Astrocyte (in vitro differentiated cells and primary cell): Measurements from ENCODE around the gene HOXA2. TPM values are rescaled to one million over a fixed set of nuclear protein-coding genes. Genes with fewer than 3 reads are reported as not detected.

ENCODE experiments used
- DNase-seq: peaks from one replicate; pipeline ENCODE4 v3.0.0-alpha.2; 2010; ENCODE audit warnings: low read depth
- FAIRE-seq: peaks from 2 replicates; lab custom pipeline; 2011; peaks lifted over from hg19 to GRCh38; lab: Jason Lieb, UNC
- H2AFZ ChIP-seq: 2 replicates; pipeline ENCODE4 v1.6.0; 2012; ENCODE audit warnings: low read depth, low read length, inconsistent platforms
- H3K27ac ChIP-seq: 2 replicates; pipeline ENCODE4 v1.5.1; 2011; ENCODE audit warnings: low read depth, low read length, inconsistent platforms
- H3K27me3 ChIP-seq: 2 replicates; pipeline ENCODE4 v1.6.0; 2011; ENCODE audit warnings: low read length, inconsistent platforms; ENCODE audit not compliant: insufficient read depth
- H3K36me3 ChIP-seq: 2 replicates; pipeline ENCODE4 v1.5.1; 2011; ENCODE audit warnings: low read length, inconsistent platforms; ENCODE audit not compliant: insufficient read depth
- H3K4me1 ChIP-seq: 2 replicates; pipeline ENCODE4 v1.5.1; 2011; ENCODE audit warnings: low read length, inconsistent platforms; ENCODE audit not compliant: insufficient read depth
- H3K4me2 ChIP-seq: 2 replicates; pipeline ENCODE4 v1.6.0; 2012; ENCODE audit warnings: low read length, inconsistent platforms
- H3K4me3 ChIP-seq: 2 replicates; pipeline ENCODE4 v1.5.1; 2011; ENCODE audit warnings: low read depth, mild to moderate bottlenecking, low read length, inconsistent platforms; ENCODE audit not compliant: insufficient read depth
- H3K79me2 ChIP-seq: 2 replicates; pipeline ENCODE4 v1.6.0; 2012; ENCODE audit warnings: mild to moderate bottlenecking, low read length, inconsistent platforms; ENCODE audit not compliant: insufficient read depth
- H3K9ac ChIP-seq: 2 replicates; pipeline ENCODE4 v1.6.0; 2012; ENCODE audit warnings: mild to moderate bottlenecking, low read length, inconsistent platforms
- H3K9me3 ChIP-seq: 2 replicates; pipeline ENCODE4 v1.5.1; 2012; ENCODE audit warnings: low read depth, mild to moderate bottlenecking, low read length, inconsistent platforms; ENCODE audit not compliant: insufficient read depth
- H4K20me1 ChIP-seq: 2 replicates; pipeline ENCODE4 v1.6.0; 2012; ENCODE audit warnings: low read length, inconsistent platforms; ENCODE audit not compliant: insufficient read depth
- H3K27ac Mint-ChIP-seq: one replicate; pipeline ENCODE4 v1.8.0; 2021; ENCODE audit warnings: mild to moderate bottlenecking, mixed read lengths; ENCODE audit not compliant: unreplicated experiment
- H3K27me3 Mint-ChIP-seq: one replicate; pipeline ENCODE4 v1.8.0; 2021; ENCODE audit warnings: low read depth, mixed read lengths; ENCODE audit not compliant: unreplicated experiment
- H3K36me3 Mint-ChIP-seq: one replicate; pipeline ENCODE4 v1.8.0; 2021; ENCODE audit warnings: low read depth, mixed read lengths; ENCODE audit not compliant: unreplicated experiment
- H3K4me1 Mint-ChIP-seq: one replicate; pipeline ENCODE4 v1.8.0; 2021; ENCODE audit warnings: low read depth, mixed read lengths; ENCODE audit not compliant: unreplicated experiment
- H3K4me3 Mint-ChIP-seq: one replicate; pipeline ENCODE4 v1.8.0; 2021; ENCODE audit warnings: mild to moderate bottlenecking, moderate library complexity, mixed read lengths; ENCODE audit not compliant: unreplicated experiment
- H3K9me3 Mint-ChIP-seq: one replicate; pipeline ENCODE4 v1.8.0; 2021; ENCODE audit warnings: mild to moderate bottlenecking, mixed read lengths; ENCODE audit not compliant: unreplicated experiment
- EZH2 ChIP-seq: IDR thresholded peaks from 2 replicates; pipeline ENCODE4 v1.6.1; 2012; ENCODE audit warnings: mild to moderate bottlenecking, low read length, inconsistent platforms; ENCODE audit not compliant: insufficient read depth
- total RNA-seq: library from RNA; stranded (reverse); gene quantifications from 2 replicates; pipeline ENCODE4 v1.2.1, GENCODE V29; 2021
- TF ChIP-seq, protein P1 (sequence below): IDR thresholded peaks from 2 replicates; pipeline ENCODE4 v1.5.1; 2011; ENCODE audit warnings: low read depth, mild to moderate bottlenecking, inconsistent platforms, low read length, moderate library complexity; ENCODE audit not compliant: insufficient read depth

The HOXA2 gene
- total RNA-seq, 1 donor from 2014 or later, result not detected

DNA sequence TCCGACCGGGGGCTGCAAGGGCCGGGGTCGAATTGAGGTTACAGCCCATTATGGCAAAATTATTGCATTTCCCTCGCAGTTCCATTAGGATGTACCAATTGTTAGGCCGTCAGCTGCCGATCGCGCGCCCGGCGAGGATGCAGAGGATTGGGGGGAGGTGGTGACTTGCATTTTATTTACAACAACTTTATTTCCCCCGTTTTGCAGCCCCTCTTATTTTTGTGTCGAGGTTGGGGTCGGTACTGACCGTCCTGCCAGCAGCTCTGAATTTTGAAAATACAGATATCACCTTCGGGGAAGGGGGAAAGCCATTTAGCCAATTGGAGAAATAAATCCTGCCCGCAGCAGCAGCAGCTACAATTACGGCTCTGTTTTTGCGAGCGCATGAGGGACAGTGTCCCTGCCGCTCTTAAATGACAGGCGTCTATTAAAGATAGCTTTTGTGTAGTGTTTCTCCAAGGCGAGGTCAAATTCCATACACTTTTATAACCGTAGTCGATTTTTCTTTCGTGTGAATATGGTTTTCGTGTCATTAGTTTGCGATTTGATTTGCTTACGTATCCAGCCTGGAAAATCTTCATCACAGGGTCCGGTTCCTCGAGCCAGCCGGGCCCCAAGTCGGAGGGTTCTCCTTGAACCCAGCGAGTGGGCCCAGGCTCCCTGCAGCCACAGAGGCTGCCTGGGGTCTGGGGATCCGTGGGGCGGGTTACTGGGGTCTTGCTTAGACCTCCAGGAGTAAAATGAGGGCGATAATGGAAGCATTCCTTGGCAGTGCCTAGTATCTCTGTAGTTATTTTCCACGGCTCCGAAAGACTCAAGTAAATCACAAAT, 41.7 kb upstream of the HOXA2 start:
- Histone ChIP-seq H3K27ac (no peak overlapping the region), H3K4me1 (no peaks in the 10 kb centered on the region), H4K20me1 (peaks cover 2% of the 10 kb centered on the region), H3K27me3 (peaks cover 96% of the 10 kb centered on the region), H3K4me3 (no peak overlapping the region), H2AFZ (no peak overlapping the region), H3K4me2 (peak overlapping the region; percentile 80), H3K9me3 (peaks cover 18% of the 10 kb centered on the region), H3K9ac (no peak overlapping the region), H3K79me2 (no peaks in the 10 kb centered on the region), H3K36me3 (no peaks in the 10 kb centered on the region)
- H3K36me3 Mint-ChIP-seq, result peaks cover 3% of the 10 kb centered on the region
- peaks cover 49% of the 10 kb centered on the region for H3K9me3 Mint-ChIP-seq
- peaks cover 84% of the 10 kb centered on the region for H3K27me3 Mint-ChIP-seq
- H3K27ac Mint-ChIP-seq, result peak overlapping the region; percentile 34
- no peaks in the 10 kb centered on the region for H3K4me1 Mint-ChIP-seq
- H3K4me3 Mint-ChIP-seq, result no peak overlapping the region
- TF ChIP-seq EZH2, result no peak
- TF ChIP-seq, protein P1, sequence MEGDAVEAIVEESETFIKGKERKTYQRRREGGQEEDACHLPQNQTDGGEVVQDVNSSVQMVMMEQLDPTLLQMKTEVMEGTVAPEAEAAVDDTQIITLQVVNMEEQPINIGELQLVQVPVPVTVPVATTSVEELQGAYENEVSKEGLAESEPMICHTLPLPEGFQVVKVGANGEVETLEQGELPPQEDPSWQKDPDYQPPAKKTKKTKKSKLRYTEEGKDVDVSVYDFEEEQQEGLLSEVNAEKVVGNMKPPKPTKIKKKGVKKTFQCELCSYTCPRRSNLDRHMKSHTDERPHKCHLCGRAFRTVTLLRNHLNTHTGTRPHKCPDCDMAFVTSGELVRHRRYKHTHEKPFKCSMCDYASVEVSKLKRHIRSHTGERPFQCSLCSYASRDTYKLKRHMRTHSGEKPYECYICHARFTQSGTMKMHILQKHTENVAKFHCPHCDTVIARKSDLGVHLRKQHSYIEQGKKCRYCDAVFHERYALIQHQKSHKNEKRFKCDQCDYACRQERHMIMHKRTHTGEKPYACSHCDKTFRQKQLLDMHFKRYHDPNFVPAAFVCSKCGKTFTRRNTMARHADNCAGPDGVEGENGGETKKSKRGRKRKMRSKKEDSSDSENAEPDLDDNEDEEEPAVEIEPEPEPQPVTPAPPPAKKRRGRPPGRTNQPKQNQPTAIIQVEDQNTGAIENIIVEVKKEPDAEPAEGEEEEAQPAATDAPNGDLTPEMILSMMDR, result no peak
- FAIRE-seq (no peak), DNase-seq (no peak)

DNA sequence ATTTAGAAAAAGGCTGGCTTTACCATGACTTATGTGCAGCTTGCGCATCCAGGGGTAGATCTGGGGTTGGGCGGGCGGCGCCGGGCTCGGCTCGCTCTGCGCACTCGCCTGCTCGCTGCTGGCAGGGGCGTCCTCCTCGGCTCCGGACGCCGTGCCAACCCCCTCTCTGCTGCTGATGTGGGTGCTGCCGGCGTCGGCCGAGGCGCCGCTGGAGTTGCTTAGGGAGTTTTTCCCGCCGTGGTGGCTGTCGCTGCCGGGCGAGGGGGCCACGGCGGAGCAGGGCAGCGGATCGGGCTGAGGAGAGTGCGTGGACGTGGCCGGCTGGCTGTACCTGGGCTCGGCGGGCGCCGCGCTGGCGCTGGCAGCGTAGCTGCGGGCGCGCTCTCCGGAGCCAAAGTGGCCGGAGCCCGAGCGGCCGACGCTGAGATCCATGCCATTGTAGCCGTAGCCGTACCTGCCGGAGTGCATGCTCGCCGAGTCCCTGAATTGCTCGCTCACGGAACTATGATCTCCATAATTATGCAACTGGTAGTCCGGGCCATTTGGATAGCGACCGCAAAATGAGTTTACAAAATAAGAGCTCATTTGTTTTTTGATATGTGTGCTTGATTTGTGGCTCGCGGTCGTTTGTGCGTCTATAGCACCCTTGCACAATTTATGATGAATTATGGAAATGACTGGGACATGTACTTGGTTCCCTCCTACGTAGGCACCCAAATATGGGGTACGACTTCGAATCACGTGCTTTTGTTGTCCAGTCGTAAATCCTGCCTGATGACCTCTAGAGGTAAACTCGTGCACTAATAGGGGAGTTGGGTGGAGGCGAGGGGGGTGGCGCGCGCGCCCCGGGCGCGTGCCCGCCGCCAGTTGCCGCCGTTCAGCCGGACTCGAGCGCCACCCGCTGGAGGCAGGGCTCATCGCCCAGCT, 40.8 kb upstream of the HOXA2 start, which contains the start of gene HOXA5:
Gene HOXA5 (minus strand): TSS at position 659 of the 927 bp plus-strand sequence. CDS start 74 bp downstream, at position 585.
- H3K27me3 Mint-ChIP-seq, result peaks cover 85% of the 10 kb centered on the region
- Histone ChIP-seq H3K4me2 (peak within 1 kb of the TSS; percentile 80), H3K9me3 (peaks cover 15% of the 10 kb centered on the region), H3K79me2 (no peaks in the 10 kb centered on the region), H3K36me3 (no peaks in the 10 kb centered on the region), H3K9ac (peak within 1 kb of the TSS; percentile 63), H3K4me1 (no peaks in the 10 kb centered on the region), H4K20me1 (peaks cover 2% of the 10 kb centered on the region), H3K27me3 (peaks cover 96% of the 10 kb centered on the region), H3K27ac (no peak within 1 kb of the TSS), H3K4me3 (peak within 1 kb of the TSS; percentile 61), H2AFZ (peak within 1 kb of the TSS; percentile 56)
- peak within 1 kb of the TSS; percentile 34 for H3K27ac Mint-ChIP-seq
- no peaks in the 10 kb centered on the region for H3K4me1 Mint-ChIP-seq
- FAIRE-seq (no peak), DNase-seq (peak; percentile 92)
- peaks cover 52% of the 10 kb centered on the region for H3K9me3 Mint-ChIP-seq
- no peak within 1 kb of the TSS for H3K4me3 Mint-ChIP-seq
- peaks cover 3% of the 10 kb centered on the region for H3K36me3 Mint-ChIP-seq
- no peak for TF ChIP-seq EZH2
- TF ChIP-seq, protein P1, result peak; percentile 19
